ENCODE measurements around the gene CA4. TPM values are rescaled to one million over a fixed set of nuclear protein-coding genes. Genes with fewer than 3 reads are reported as not detected.
"Not testable (repeated sequence)": the region's sequence is repeated elsewhere in the genome, so short reads cannot be mapped to it uniquely, and the experiment has no call there.

Gene CA4
- total and polyA plus RNA-seq, 2 donors (not counting 1 experiment from before 2014, with no cell fraction given), result not detected

- POLR2A ChIA-PET; intact Hi-C loops (cut with micrococcal nuclease); H3K4me1 ChIP-seq (ENCODE audit: control insufficient read depth in 2 of 2, insufficient read depth in 2 of 2, low read length in 2 of 2); H3K4me2 ChIP-seq (replicated peaks; ENCODE audit: low read depth, low read length, poor library complexity, severe bottlenecking); H3K9ac ChIP-seq (ENCODE audit: low read length); H3K27ac Mint-ChIP-seq; H3K27ac ChIP-seq (ENCODE audit: low read length in 2 of 2); H3K27me3 Mint-ChIP-seq; DNase-seq; H4K20me1 ChIP-seq (ENCODE audit: control insufficient read depth, insufficient read depth, low read length, poor library complexity, severe bottlenecking); H3K9me3 Mint-ChIP-seq (ENCODE audit: insufficient read depth); H2AFZ ChIP-seq (ENCODE audit: insufficient read depth, low read depth, low read length, poor library complexity, severe bottlenecking); H3K9me3 ChIP-seq (ENCODE audit: control extremely low read depth in 1 of 3, control insufficient read depth in 2 of 3, insufficient read depth in 1 of 3, low read length in 2 of 3); H3K79me2 ChIP-seq (ENCODE audit: control insufficient read depth, insufficient read depth, low read length); CTCF ChIA-PET; H3K4me3 ChIP-seq (ENCODE audit: control extremely low read depth in 1 of 5, extremely low read depth in 1 of 5, insufficient read depth in 1 of 5, low read depth in 2 of 5, low read length in 4 of 5); H3K4me3 Mint-ChIP-seq; H3K27me3 ChIP-seq (replicated peaks in 1 of 4; ENCODE audit: control extremely low read depth in 1 of 4, control insufficient read depth in 3 of 4, insufficient read depth in 4 of 4, low read length in 3 of 4); ATAC-seq (ENCODE audit: low read depth): not testable (repeated sequence)
- H3K36me3 ChIP-seq (replicated peaks in 1 of 2; ENCODE audit: control extremely low read depth in 1 of 2, control insufficient read depth in 1 of 2, extremely low read depth in 1 of 2, insufficient read depth in 2 of 2, low read length in 1 of 2), result peaks cover 0 to 37% of the 10 kb centered on the region in 2 experiments
- WGBS (ENCODE audit: insufficient coverage), result 30% methylated on average over 1 of the region's 7 CpGs
- peaks cover 11% of the 10 kb centered on the region for H3K4me1 Mint-ChIP-seq
Observed at GRCh38 chr17:60186846-60187745, 37.3 kb downstream of the CA4 start.

- Histone ChIP-seq H3K27ac (ENCODE audit: low read length in 2 of 2) (no peak overlapping the region), H3K4me1 (ENCODE audit: control insufficient read depth in 2 of 2, insufficient read depth in 2 of 2, low read length in 2 of 2) (no peaks in the 10 kb centered on the region), H3K36me3 (replicated peaks in 1 of 2; ENCODE audit: control extremely low read depth in 1 of 2, control insufficient read depth in 1 of 2, extremely low read depth in 1 of 2, insufficient read depth in 2 of 2, low read length in 1 of 2) (peaks cover 0 to 44% of the 10 kb centered on the region in 2 experiments), H3K9ac (ENCODE audit: low read length) (no peak overlapping the region), H4K20me1 (ENCODE audit: control insufficient read depth, insufficient read depth, low read length, poor library complexity, severe bottlenecking) (no peaks in the 10 kb centered on the region), H2AFZ (ENCODE audit: insufficient read depth, low read depth, low read length, poor library complexity, severe bottlenecking) (no peak overlapping the region), H3K9me3 (ENCODE audit: control extremely low read depth in 1 of 3, control insufficient read depth in 2 of 3, insufficient read depth in 1 of 3, low read length in 2 of 3) (no peaks in the 10 kb centered on the region), H3K4me3 (ENCODE audit: control extremely low read depth in 1 of 5, extremely low read depth in 1 of 5, insufficient read depth in 1 of 5, low read depth in 2 of 5, low read length in 4 of 5) (no peak overlapping the region), H3K4me2 (replicated peaks; ENCODE audit: low read depth, low read length, poor library complexity, severe bottlenecking) (no peak overlapping the region), H3K27me3 (replicated peaks in 1 of 4; ENCODE audit: control extremely low read depth in 1 of 4, control insufficient read depth in 3 of 4, insufficient read depth in 4 of 4, low read length in 3 of 4) (no peaks in the 10 kb centered on the region), H3K79me2 (ENCODE audit: control insufficient read depth, insufficient read depth, low read length) (no peaks in the 10 kb centered on the region)
- no peak overlapping the region for H3K4me3 Mint-ChIP-seq
- ChIA-PET POLR2A (no interaction called here), CTCF (no interaction called here)
- DNase-seq (no peak), ATAC-seq (ENCODE audit: low read depth) (no peak)
- no peak overlapping the region for H3K27ac Mint-ChIP-seq
- intact Hi-C loops (cut with micrococcal nuclease), result no loop called here
- no peaks in the 10 kb centered on the region for H3K27me3 Mint-ChIP-seq
- H3K4me1 Mint-ChIP-seq, result peaks cover 11% of the 10 kb centered on the region
- TF ChIP-seq EZH2 (IDR thresholded peaks at IDR 0.05; ENCODE audit: borderline replicate concordance, insufficient read depth, low read depth, low read length, poor library complexity, severe bottlenecking), result no peak
- TF ChIP-seq CTCF (IDR thresholded peaks at IDR 0.05), result no peak
- WGBS (ENCODE audit: insufficient coverage), result no CpG with 5 or more reads among the region's 4 CpGs
- no peaks in the 10 kb centered on the region for H3K9me3 Mint-ChIP-seq (ENCODE audit: insufficient read depth)
Observed at GRCh38 chr17:60188759-60189158, 39.0 kb downstream of the CA4 start.

GRCh38 chr17:60190032-60190431 lies 40.3 kb downstream of the CA4 start:
- POLR2A ChIA-PET; H3K27me3 Mint-ChIP-seq; H3K27me3 ChIP-seq (replicated peaks in 1 of 4; ENCODE audit: control extremely low read depth in 1 of 4, control insufficient read depth in 3 of 4, insufficient read depth in 4 of 4, low read length in 3 of 4); CTCF ChIA-PET; H3K4me2 ChIP-seq (replicated peaks; ENCODE audit: low read depth, low read length, poor library complexity, severe bottlenecking); H3K4me3 ChIP-seq (ENCODE audit: control extremely low read depth in 1 of 5, extremely low read depth in 1 of 5, insufficient read depth in 1 of 5, low read depth in 2 of 5, low read length in 4 of 5); H3K9me3 ChIP-seq (ENCODE audit: control extremely low read depth in 1 of 3, control insufficient read depth in 2 of 3, insufficient read depth in 1 of 3, low read length in 2 of 3); H3K4me1 ChIP-seq (ENCODE audit: control insufficient read depth in 2 of 2, insufficient read depth in 2 of 2, low read length in 2 of 2); H4K20me1 ChIP-seq (ENCODE audit: control insufficient read depth, insufficient read depth, low read length, poor library complexity, severe bottlenecking); H3K27ac Mint-ChIP-seq; H3K9me3 Mint-ChIP-seq (ENCODE audit: insufficient read depth); DNase-seq; H2AFZ ChIP-seq (ENCODE audit: insufficient read depth, low read depth, low read length, poor library complexity, severe bottlenecking); H3K79me2 ChIP-seq (ENCODE audit: control insufficient read depth, insufficient read depth, low read length); ATAC-seq (ENCODE audit: low read depth); H3K4me3 Mint-ChIP-seq; intact Hi-C loops (cut with micrococcal nuclease); H3K27ac ChIP-seq (ENCODE audit: low read length in 2 of 2); H3K9ac ChIP-seq (ENCODE audit: low read length): not testable (repeated sequence)
- H3K4me1 Mint-ChIP-seq, result peaks cover 11% of the 10 kb centered on the region
- 95% methylated on average over 2 of the region's 4 CpGs for WGBS (ENCODE audit: insufficient coverage)
- peaks cover 0 to 44% of the 10 kb centered on the region in 2 experiments for H3K36me3 ChIP-seq (replicated peaks in 1 of 2; ENCODE audit: control extremely low read depth in 1 of 2, control insufficient read depth in 1 of 2, extremely low read depth in 1 of 2, insufficient read depth in 2 of 2, low read length in 1 of 2)
